ENCODE results near the gene TRAPPC6A. TPM values are rescaled to one million over a fixed set of nuclear protein-coding genes. Genes with fewer than 3 reads are reported as not detected.

Gene TRAPPC6A
- total and polyA plus RNA-seq, 2 of the 13 experiments (the other 11 are each of a cell fraction or from before 2014, with no cell fraction given): 6.5 to 21.0 TPM

- TF ChIP-seq TFE3 (CRISPR knock-in tag; IDR thresholded peaks at IDR 0.05): peak; percentile 79
- TF ChIP-seq ADNP (CRISPR knock-in tag; IDR thresholded peaks at IDR 0.05): no peak
- peak; percentile 13; the same call in 1 of the 2 replicates for TF ChIP-seq PITX1 (CRISPR knock-in tag; IDR thresholded peaks at IDR 0.05)
- peak; percentile 53 for TF ChIP-seq TAF1 (CRISPR knock-in tag; IDR thresholded peaks at IDR 0.05)
- no peak for TF ChIP-seq ZNF850 (CRISPR knock-in tag; conservative IDR thresholded peaks at IDR 0.05)
- no peak for TF ChIP-seq ZSCAN30 (CRISPR knock-in tag; IDR thresholded peaks at IDR 0.05)
- TF ChIP-seq ZNF530 (CRISPR knock-in tag; IDR thresholded peaks at IDR 0.05; ENCODE audit: low read depth): no peak
- TF ChIP-seq GLMP (CRISPR knock-in tag; IDR thresholded peaks at IDR 0.05; ENCODE audit: borderline replicate concordance): no peak
- no peak for TF ChIP-seq ZNF513 (CRISPR knock-in tag; conservative IDR thresholded peaks at IDR 0.05)
- no peak for TF ChIP-seq ARID3A (IDR thresholded peaks at IDR 0.05; ENCODE audit: low read depth, low read length)
- TF ChIP-seq ZNF296 (CRISPR knock-in tag; conservative IDR thresholded peaks at IDR 0.05): no peak
- no peak for TF ChIP-seq ZNF878 (CRISPR knock-in tag; IDR thresholded peaks at IDR 0.05)
- no peak for TF ChIP-seq ZNF619 (CRISPR knock-in tag; IDR thresholded peaks at IDR 0.05)
- no peak for TF ChIP-seq AGO1 (IDR thresholded peaks at IDR 0.05; ENCODE audit: low read depth, low read length, poor library complexity, severe bottlenecking)
- no peak for TF ChIP-seq TEAD3 (CRISPR knock-in tag; optimal IDR thresholded peaks at IDR 0.05; ENCODE audit: borderline replicate concordance)
- no peak for TF ChIP-seq CHD2 (IDR thresholded peaks at IDR 0.05; ENCODE audit: low read depth, low read length)
- no peak for TF ChIP-seq ZNF12 (CRISPR knock-in tag; IDR thresholded peaks at IDR 0.05)
- no peak for TF ChIP-seq ZNF354B (CRISPR knock-in tag; IDR thresholded peaks at IDR 0.05)
- no peak for TF ChIP-seq FIP1L1 (IDR thresholded peaks at IDR 0.05; ENCODE audit: borderline replicate concordance, insufficient read depth, low read depth, low read length)
- 0 out of 2 replicates have a peak, but pooled peaks have one; percentile 41 for TF ChIP-seq ZNF160 (CRISPR knock-in tag; IDR thresholded peaks at IDR 0.05)
- TF ChIP-seq ZNF746 (CRISPR knock-in tag; IDR thresholded peaks at IDR 0.05): no peak
- TF ChIP-seq IRF1 (CRISPR knock-in tag; IDR thresholded peaks at IDR 0.05; ENCODE audit: low read depth): no peak
Measured at GRCh38 chr19:45178262-45179071, 430 bp upstream of the TRAPPC6A start, which contains the start of gene BLOC1S3 (continued).

Measured in HepG2 (cell line).